ENCODE results near the gene TPRG1L.

- no peak for TF ChIP-seq EP300 (IDR thresholded peaks at IDR 0.05)
- TF ChIP-seq CTCF (IDR thresholded peaks at IDR 0.05) = no peak
Measured at GRCh38 chr1:3658231-3658615, 33.4 kb downstream of the TPRG1L start.

Measured in esophagus muscularis mucosa (tissue), 3 donors.